Small intestine (tissue), 7 donors: Measurements from ENCODE around the gene GADD45GIP1. TPM values are rescaled to one million over a fixed set of nuclear protein-coding genes. Genes with fewer than 3 reads are reported as not detected.

Experiments
- DNase-seq, 2 donors: peaks; one replicate each; pipeline versions ENCODE4 v3.0.0 to v3.0.0-alpha.2; 2013
- FAIRE-seq: peaks from 2 replicates; lab custom pipeline; 2012; peaks lifted over from hg19 to GRCh38; lab: Jason Lieb, UNC
- H3K27ac ChIP-seq, 3 donors: one replicate each; pipeline ENCODE4 v1.5.1; 2013; ENCODE audit warnings: low read length in 2 of 3, mild to moderate bottlenecking in 2 of 3, control low read depth in 1 of 3, inconsistent platforms in 1 of 3, low read depth in 1 of 3, moderate library complexity in 1 of 3
- H3K27me3 ChIP-seq, 3 donors: one replicate each; pipeline ENCODE4 v1.6.1; 2013; ENCODE audit warnings: low read length in 3 of 3, inconsistent platforms in 1 of 3; ENCODE audit not compliant: control insufficient read depth in 3 of 3, insufficient read depth in 3 of 3
- H3K36me3 ChIP-seq, 3 donors: one replicate each; pipeline ENCODE4 v1.6.1; 2013; ENCODE audit warnings: low read length in 3 of 3, inconsistent platforms in 1 of 3, low read depth in 1 of 3, mild to moderate bottlenecking in 1 of 3, moderate library complexity in 1 of 3; ENCODE audit not compliant: control insufficient read depth in 3 of 3, insufficient read depth in 2 of 3
- H3K4me1 ChIP-seq, 3 donors: one replicate each; pipeline ENCODE4 v1.6.1; 2013; ENCODE audit warnings: low read length in 2 of 3, inconsistent platforms in 1 of 3, low read depth in 1 of 3, mild to moderate bottlenecking in 1 of 3, moderate library complexity in 1 of 3; ENCODE audit not compliant: control insufficient read depth in 3 of 3, insufficient read depth in 2 of 3
- H3K4me3 ChIP-seq, 3 donors: one replicate each; pipeline ENCODE4 v1.5.1; 2013; ENCODE audit warnings: low read length in 3 of 3, control low read depth in 1 of 3, inconsistent platforms in 1 of 3, low read depth in 1 of 3, mild to moderate bottlenecking in 1 of 3, moderate library complexity in 1 of 3
- H3K9me3 ChIP-seq, 2 donors: one replicate each; pipeline ENCODE4 v1.6.1; 2013; ENCODE audit warnings: low read depth in 1 of 2, low read length in 1 of 2; ENCODE audit not compliant: control insufficient read depth in 2 of 2, insufficient read depth in 1 of 2
- WGBS, 3 donors: extraction: QIAGEN DNeasy Blood & Tissue Kit; methylation state at CpG; one replicate each; pipeline ENCODE4 v1.1.7; 2013; 5-methylcytosine and 5-hydroxymethylcytosine counted together
- polyA plus RNA-seq, 4 donors: library from polyadenylated mRNA; stranded (reverse) in 3 of 4; unstranded in 1 of 4; fragments of 200-250 nt in 3 of 4; fragments of 120-200 nt in 1 of 4; gene quantifications; one replicate each; pipeline versions ENCODE4 v1.2.1 to v1.2.3, GENCODE V29; 2013
- donor health status: healthy with polysubstance abuse.
- donor health status: control.
- donor health status: control.
- donor health status: Bipolar disorder and iron deficiency.
- donor health status: healthy.

The GADD45GIP1 gene
- polyA plus RNA-seq, 4 donors: 27.0 to 42.2 (median 36.1) TPM

- Histone ChIP-seq H3K27ac (peak overlapping the region in 1 of 3 donors; percentile 70), H3K9me3 (no peaks in the 10 kb centered on the region), H3K4me3 (no peak overlapping the region), H3K36me3 (peaks cover 0 to 5% (median 0%) of the 10 kb centered on the region in 3 donors), H3K27me3 (peaks cover 0 to 83% (median 0%) of the 10 kb centered on the region in 3 donors), H3K4me1 (no peaks in the 10 kb centered on the region)
- no peak for DNase-seq
- WGBS, 3 donors: 67 to 88% (median 85%) methylated on average over 33 to 41 of the region's 41 CpGs
- no peak for FAIRE-seq
Measured at GRCh38 chr19:13001502-13002165, 44.6 kb upstream of the GADD45GIP1 start.

- Histone ChIP-seq H3K9me3 (no peaks in the 10 kb centered on the region), H3K4me1 (no peaks in the 10 kb centered on the region), H3K4me3 (no peak overlapping the region), H3K27ac (peak overlapping the region in 1 of 3 donors; percentile 64), H3K27me3 (peaks cover 0 to 82% (median 0%) of the 10 kb centered on the region in 3 donors), H3K36me3 (peaks cover 0 to 5% (median 0%) of the 10 kb centered on the region in 3 donors)
- WGBS, 3 donors: 87 to 94% (median 88%) methylated on average over 19 of the region's 19 CpGs
- FAIRE-seq: no peak
- DNase-seq: no peak
Measured at GRCh38 chr19:13001166-13001501, 44.1 kb upstream of the GADD45GIP1 start.

GRCh38 chr19:12997967-12998940, 41.2 kb upstream of the GADD45GIP1 start:
- H3K9me3 ChIP-seq: no peaks in the 10 kb centered on the region
- H3K36me3 ChIP-seq: peaks cover 0 to 5% (median 0%) of the 10 kb centered on the region in 3 donors
- H3K4me1 ChIP-seq: peaks cover 0 to 5% (median 0%) of the 10 kb centered on the region in 3 donors
- H3K27ac ChIP-seq: peak overlapping the region in 1 of 3 donors; percentile 25
- H3K4me3 ChIP-seq: no peak overlapping the region
- DNase-seq: no peak
- no peak for FAIRE-seq
- 80 to 86% (median 83%) methylated on average over 32 of the region's 32 CpGs for WGBS, 3 donors
- peaks cover 0 to 81% (median 0%) of the 10 kb centered on the region in 3 donors for H3K27me3 ChIP-seq

- Histone ChIP-seq H3K27ac (peak overlapping the region in 1 of 3 donors; percentile 25), H3K9me3 (no peaks in the 10 kb centered on the region), H3K27me3 (peaks cover 0 to 84% (median 0%) of the 10 kb centered on the region in 3 donors), H3K4me1 (peaks cover 0 to 5% (median 0%) of the 10 kb centered on the region in 3 donors), H3K36me3 (peaks cover 0 to 5% (median 0%) of the 10 kb centered on the region in 3 donors), H3K4me3 (peak overlapping the region in 1 of 3 donors; percentile 50)
- 84 to 93% (median 90%) methylated on average over 25 of the region's 25 CpGs for WGBS, 3 donors
- FAIRE-seq (no peak), DNase-seq (no peak)
Measured at GRCh38 chr19:12997179-12997966, 40.4 kb upstream of the GADD45GIP1 start.

- no peaks in the 10 kb centered on the region for H3K9me3 ChIP-seq
- H3K4me1 ChIP-seq: peaks cover 0 to 5% (median 0%) of the 10 kb centered on the region in 3 donors
- H3K27ac ChIP-seq: peak overlapping the region in 1 of 3 donors; percentile 71
- FAIRE-seq (no peak), DNase-seq (no peak)
- H3K4me3 ChIP-seq: peak overlapping the region; percentile 50 to 82 (median 60)
- H3K27me3 ChIP-seq: peaks cover 0 to 82% (median 0%) of the 10 kb centered on the region in 3 donors
- H3K36me3 ChIP-seq: peaks cover 0 to 5% (median 0%) of the 10 kb centered on the region in 3 donors
- 8 to 21% (median 9%) methylated on average over 43 to 52 of the region's 52 CpGs for WGBS, 3 donors
Measured at GRCh38 chr19:12996406-12997094, 39.5 kb upstream of the GADD45GIP1 start.

DNA sequence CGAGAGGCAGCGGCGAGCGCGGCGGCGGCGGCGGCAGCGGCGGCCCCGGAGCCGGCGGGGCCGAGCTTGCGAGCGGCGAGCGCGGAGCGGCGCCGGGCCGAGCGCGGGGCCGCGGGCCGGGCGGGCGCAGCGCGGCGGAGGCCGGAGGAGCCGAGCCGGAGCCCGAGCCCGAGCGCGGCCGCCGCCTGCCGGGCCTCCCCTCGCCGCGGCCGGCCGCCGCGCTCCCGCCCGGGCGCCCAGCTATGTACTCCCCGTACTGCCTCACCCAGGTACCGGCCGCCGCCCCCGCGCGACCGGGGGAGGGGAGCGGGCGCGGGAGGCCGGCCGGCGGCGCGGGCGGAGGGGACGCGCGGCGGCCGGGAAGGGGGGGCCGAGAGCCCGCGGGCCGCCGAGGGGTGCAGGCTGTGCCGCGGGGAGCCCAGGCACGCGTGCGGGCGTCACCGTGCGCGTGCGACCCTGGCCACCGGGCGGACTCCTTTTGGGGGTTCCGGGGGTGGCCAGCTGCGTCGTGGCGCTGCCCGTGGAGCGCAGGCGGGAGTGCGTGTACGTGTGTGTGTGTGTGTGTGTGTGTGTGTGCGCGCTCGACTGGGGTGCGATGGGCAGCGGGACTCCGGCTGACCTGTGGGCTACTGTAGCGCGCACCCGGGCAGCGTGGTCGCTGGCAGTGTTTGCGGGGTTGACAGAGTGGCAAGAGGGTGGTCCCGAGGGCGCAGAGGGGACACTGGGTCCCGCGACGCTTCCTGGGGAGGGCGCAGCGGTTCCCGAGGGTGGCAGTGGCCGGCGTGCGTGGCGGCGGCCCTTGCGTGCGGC, 38.8 kb upstream of the GADD45GIP1 start:
- FAIRE-seq (no peak), DNase-seq (peak; percentile 26 to 49)
- Histone ChIP-seq H3K36me3 (peaks cover 0 to 5% (median 0%) of the 10 kb centered on the region in 3 donors), H3K4me1 (peaks cover 0 to 5% (median 0%) of the 10 kb centered on the region in 3 donors), H3K9me3 (no peaks in the 10 kb centered on the region), H3K4me3 (peak overlapping the region; percentile 50 to 82 (median 60)), H3K27me3 (peaks cover 0 to 81% (median 0%) of the 10 kb centered on the region in 3 donors), H3K27ac (peak overlapping the region in 2 of 3 donors; percentile 22 to 71)
- WGBS, 3 donors: 1 to 4% (median 1%) methylated on average over 37 to 129 of the region's 129 CpGs
